Activated CD8-positive, alpha-beta memory T cell treated with anti-CD3 and anti-CD28 coated beads for 24 hours (primary cell): ENCODE results near the gene RMND1.
"Not testable (repeated sequence)": the region's sequence is repeated elsewhere in the genome, so short reads cannot be mapped to it uniquely, and the experiment has no call there.

ENCODE experiments used
- DNase-seq: peaks from one replicate; pipeline ENCODE4 v3.0.0-alpha.2; 2020

Gene RMND1

GRCh38 chr6:151413372-151414145 lies 38.4 kb downstream of the RMND1 start:
- DNase-seq: no peak

DNA sequence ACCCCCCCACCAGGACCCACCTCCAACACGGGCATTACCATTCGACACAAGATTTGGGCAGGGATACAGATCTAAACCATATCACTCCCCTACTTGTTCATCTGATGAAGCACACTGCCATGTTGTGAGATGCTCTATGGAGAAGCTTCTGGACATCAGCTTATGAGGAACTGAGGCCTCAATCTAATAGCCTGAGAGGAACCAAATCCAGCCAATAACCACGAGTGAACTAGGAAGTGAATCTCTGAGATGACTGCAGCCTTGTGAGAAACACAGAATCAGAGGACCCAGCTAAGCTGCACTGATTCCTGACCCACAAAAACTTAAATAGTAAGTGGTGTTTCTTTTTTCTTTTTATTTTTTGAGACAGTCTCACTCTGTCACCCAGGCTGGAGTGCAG lies 39.0 kb downstream of the RMND1 start:
- no peak for DNase-seq

- no peak for DNase-seq
These were observed 42.2 kb downstream of the RMND1 start for GRCh38 chr6:151409679-151410078.

GRCh38 chr6:151409260-151409659 lies 42.7 kb downstream of the RMND1 start:
- no peak for DNase-seq

GRCh38 chr6:151408858-151409257 lies 43.1 kb downstream of the RMND1 start:
- DNase-seq: no peak

DNA sequence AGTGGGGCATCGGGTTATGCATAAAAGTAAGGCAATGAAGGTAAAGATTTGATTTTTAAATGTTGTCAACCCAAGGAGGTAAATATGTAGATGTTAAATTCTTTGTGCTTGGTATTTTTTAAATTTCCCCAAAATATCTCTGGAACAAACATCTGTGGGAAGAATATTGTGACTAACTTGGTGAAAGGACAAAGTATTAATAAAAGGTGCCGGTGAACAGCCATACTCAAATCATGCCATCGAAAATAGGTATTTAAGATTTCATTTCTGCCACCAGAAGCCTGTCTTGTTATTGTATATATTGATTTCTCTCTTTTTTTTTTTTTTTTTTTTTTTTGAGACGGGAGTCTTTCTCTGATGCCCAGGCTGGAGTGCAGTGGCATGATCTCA lies 48.0 kb downstream of the RMND1 start:
- no peak for DNase-seq

GRCh38 chr6:151402228-151402627 lies 49.7 kb downstream of the RMND1 start:
- DNase-seq: no peak

DNA sequence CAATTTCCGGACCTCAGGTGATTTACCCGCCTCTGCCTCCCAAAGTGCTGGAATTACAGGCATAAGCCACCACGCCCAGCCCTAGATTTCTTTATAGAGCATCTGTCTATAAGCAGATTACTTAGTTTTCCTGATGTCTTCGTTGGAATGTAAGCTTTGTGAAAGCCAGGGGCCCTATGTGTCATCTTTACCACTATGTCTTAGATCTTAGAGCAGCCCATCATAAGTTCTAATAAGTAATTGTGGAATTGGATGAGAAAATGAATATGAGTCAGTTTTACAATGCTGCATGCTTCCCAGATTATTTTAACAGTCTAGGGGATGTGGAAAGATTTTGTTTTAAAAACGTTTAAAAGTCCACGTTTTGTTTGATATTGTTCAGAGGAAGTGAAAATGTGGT lies 51.5 kb downstream of the RMND1 start:
- no peak for DNase-seq

GRCh38 chr6:151399679-151400078 lies 52.2 kb downstream of the RMND1 start:
- DNase-seq: no peak

GRCh38 chr6:151393410-151393809 lies 58.5 kb downstream of the RMND1 start:
- no peak for DNase-seq

GRCh38 chr6:151392427-151392826 lies 59.5 kb downstream of the RMND1 start:
- DNase-seq: no peak

- peak; percentile 87 for DNase-seq
These were observed 60.2 kb downstream of the RMND1 start, which contains the start of gene ZBTB2 for GRCh38 chr6:151391471-151392413. Gene ZBTB2 (minus strand): TSS chr6:151391559. CDS start chr6:151373637, 17,922 bp downstream.

DNA sequence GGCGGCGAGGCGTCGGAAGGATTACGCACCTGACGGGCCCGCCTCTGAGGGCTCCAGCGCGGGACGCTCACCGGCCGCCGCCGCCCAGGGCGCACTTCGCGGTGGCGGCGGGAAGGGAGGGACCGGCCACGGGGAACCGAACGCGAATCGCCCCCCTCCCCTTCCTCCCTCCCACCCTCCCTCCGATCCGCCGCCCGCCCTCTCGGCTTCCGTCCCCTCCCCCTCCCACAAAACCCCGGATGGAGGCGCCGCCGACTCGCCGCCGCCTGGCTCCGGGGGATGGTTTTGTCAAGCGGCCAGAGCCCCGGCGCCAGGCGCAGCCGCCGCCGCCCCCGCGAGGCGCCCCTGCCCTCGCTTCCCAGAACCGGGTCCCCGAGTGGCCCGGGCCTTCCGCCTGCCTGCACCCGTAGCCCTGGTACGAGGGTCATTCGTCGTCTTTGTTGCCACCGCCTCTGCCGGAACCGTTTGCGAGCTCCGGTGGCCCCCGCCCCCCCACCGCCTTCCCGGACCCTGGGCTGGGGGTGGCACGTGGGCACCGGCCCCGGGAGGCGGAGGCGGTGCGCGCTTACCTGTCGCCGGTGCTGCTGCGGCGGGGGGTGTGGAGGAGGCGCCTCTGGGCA lies 61.0 kb downstream of the RMND1 start:
- peak; percentile 91 for DNase-seq

DNA sequence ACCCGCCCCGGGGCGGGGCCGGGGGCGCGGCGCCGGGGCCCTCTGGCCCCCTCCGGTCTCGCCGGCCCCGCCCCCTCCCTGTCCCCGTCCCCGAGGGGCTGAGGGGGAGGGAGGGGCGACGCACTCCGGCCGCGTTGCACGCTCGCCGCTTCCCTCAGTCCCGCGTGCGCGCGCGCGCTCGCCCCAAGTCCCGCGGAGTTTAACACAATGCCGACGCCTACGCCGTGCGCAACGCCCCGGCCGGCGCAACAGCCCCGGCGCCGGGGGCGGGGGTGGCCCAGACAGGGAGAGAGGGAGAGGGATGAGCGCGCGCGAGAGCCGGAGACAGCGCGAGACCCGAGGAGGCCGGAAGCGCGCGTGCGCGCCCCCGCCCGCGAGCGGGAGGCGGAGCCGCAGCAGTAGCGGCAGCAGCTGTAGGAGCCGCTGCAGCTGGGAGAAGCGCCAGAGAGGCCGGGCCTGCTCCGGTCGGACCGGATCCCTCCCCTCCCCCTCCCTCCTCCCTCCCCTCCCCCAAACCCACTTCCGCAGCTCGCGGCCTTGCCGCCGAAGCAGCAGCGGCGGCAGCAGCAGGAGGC lies 61.6 kb downstream of the RMND1 start:
- peak; percentile 98 for DNase-seq

GRCh38 chr6:151389618-151390275 lies 62.2 kb downstream of the RMND1 start:
- no peak for DNase-seq

- DNase-seq: no peak
These were observed 62.8 kb downstream of the RMND1 start for GRCh38 chr6:151388997-151389617.

GRCh38 chr6:151388236-151388635 lies 63.7 kb downstream of the RMND1 start:
- no peak for DNase-seq

DNA sequence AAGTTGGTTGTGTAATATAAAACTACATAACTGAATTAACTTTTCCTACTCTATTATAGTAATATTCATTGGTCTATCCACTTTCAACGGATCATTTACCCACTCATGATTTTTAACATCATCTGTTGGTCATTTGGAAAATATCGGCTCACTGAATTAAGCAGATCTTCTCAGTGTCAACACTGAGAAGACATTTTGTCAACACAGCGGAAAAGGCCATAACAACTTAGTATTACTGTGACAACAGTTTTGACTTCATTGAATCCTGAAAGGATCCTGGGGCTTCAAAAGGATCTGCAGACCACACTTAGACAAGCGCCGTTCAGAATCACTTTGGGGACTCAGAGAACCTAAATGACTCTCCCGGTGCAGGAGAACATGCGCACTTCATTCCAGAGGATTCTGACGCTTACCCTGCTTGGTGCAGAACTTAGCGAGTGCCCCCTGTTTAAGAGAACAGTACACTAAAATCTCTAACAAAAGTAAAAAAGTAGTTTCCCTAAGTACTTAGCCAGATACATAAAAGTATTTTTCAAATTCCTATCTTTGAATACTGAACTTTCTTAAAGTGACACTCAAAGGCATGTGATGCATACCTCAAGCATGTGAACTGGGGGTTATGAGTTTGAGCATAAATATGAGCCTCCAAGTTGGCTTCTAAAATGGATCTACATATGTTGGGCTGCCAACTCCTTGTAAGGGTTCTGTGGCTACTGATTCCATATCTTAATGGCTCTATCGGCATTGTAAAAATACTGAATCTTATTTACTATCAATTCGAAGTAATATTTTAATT lies 64.6 kb downstream of the RMND1 start:
- no peak for DNase-seq

- DNase-seq: no peak
These were observed 66.7 kb downstream of the RMND1 start for GRCh38 chr6:151385177-151385576.

- no peak for DNase-seq
These were observed 67.8 kb downstream of the RMND1 start for GRCh38 chr6:151384151-151384550.

- DNase-seq: not testable (repeated sequence)
These were observed 69.3 kb downstream of the RMND1 start for GRCh38 chr6:151382631-151383030.
